ENCODE measurements around the gene TRIM67. TPM values are rescaled to one million over a fixed set of nuclear protein-coding genes. Genes with fewer than 3 reads are reported as not detected.

TRIM67 gene
- total and polyA plus RNA-seq, 9 of the 15 experiments (the other 6 are each of a cell fraction or from before 2014, with no cell fraction given) = 0.04 to 0.60 (median 0.31) TPM

- TF ChIP-seq RREB1 (CRISPR knock-in tag; IDR thresholded peaks at IDR 0.05) (peak; percentile 32; the same call in 1 of the 2 replicates), CBX2 (IDR thresholded peaks at IDR 0.05; ENCODE audit: insufficient read depth, low read length, poor library complexity, severe bottlenecking) (no peak), PTRF (tag; IDR thresholded peaks at IDR 0.05) (no peak), ZNF431 (CRISPR knock-in tag; IDR thresholded peaks at IDR 0.05) (no peak), ZKSCAN8 (CRISPR knock-in tag; IDR thresholded peaks at IDR 0.05) (no peak), VEZF1 (CRISPR knock-in tag; IDR thresholded peaks at IDR 0.05) (no peak), ZNF511 (CRISPR knock-in tag; IDR thresholded peaks at IDR 0.05) (peak; percentile 9; the same call in 1 of the 2 replicates), FOXA3 (CRISPR knock-in tag; conservative IDR thresholded peaks at IDR 0.05 in 1 of 2, IDR thresholded peaks at IDR 0.05 in 1 of 2) (0 out of 4 replicates have a peak, but pooled peaks of 1 of the 2 experiments have one; percentile 33), IRF2 (CRISPR knock-in tag; IDR thresholded peaks at IDR 0.05) (no peak), ETV6 (IDR thresholded peaks at IDR 0.05; ENCODE audit: borderline replicate concordance in 1 of 2, low read depth in 2 of 2, low read length in 1 of 2) (no peak), ETV6 (CRISPR knock-in tag; IDR thresholded peaks at IDR 0.05; ENCODE audit: borderline replicate concordance) (no peak), CBX3 (IDR thresholded peaks at IDR 0.05; ENCODE audit: borderline replicate concordance in 1 of 2, low read length in 2 of 2) (no peak), ZNF398 (CRISPR knock-in tag; IDR thresholded peaks at IDR 0.05) (no peak), HDAC8 (tag; IDR thresholded peaks at IDR 0.05) (no peak), ZC3H11A (IDR thresholded peaks at IDR 0.05; ENCODE audit: low read depth, low read length) (no peak)
Observed at GRCh38 chr1:231201375-231201978, 39.6 kb downstream of the TRIM67 start (continued).

All from K562 (cell line).